Erythroblast (primary cell): ENCODE results near the gene PXN.

Experiments used
- GATA1 ChIP-seq: IDR thresholded peaks from 2 replicates; pipeline ENCODE4 v1.6.1; 2011; ENCODE audit warnings: low read depth, mild to moderate bottlenecking, control low read depth, low read length, moderate library complexity
- POLR2A ChIP-seq: IDR thresholded peaks from 2 replicates; pipeline ENCODE4 v1.6.1; 2011; ENCODE audit warnings: mild to moderate bottlenecking, low read length

- TF ChIP-seq POLR2A (no peak), GATA1 (no peak)
These were observed 23.2 kb downstream of the PXN start for GRCh38 chr12:120242275-120242799.
